SK-N-SH treated with all-trans-retinoic acid at 6 μM for 48 hours (cell line): ENCODE results near the gene SPATS2L.

Experiments used
- ARNTL ChIP-seq: fragments of 450-650 bp; formaldehyde crosslinking; IDR thresholded peaks from 2 replicates; pipeline ENCODE4 v1.5.0; 2020; ENCODE audit warnings: low read depth, mild to moderate bottlenecking, moderate library complexity, borderline replicate concordance
- CSDC2 ChIP-seq: fragments of 250-450 bp; sonication (Bioruptor Pico); IDR thresholded peaks from 2 replicates; pipeline ENCODE4 v1.5.0; 2020; ENCODE audit warnings: mild to moderate bottlenecking, moderate library complexity
- SNAI2 ChIP-seq: fragments of 250-450 bp; sonication (Bioruptor Pico); IDR thresholded peaks from 2 replicates; pipeline ENCODE4 v1.5.0; 2020; ENCODE audit warnings: mild to moderate bottlenecking, moderate library complexity
- TCF4 ChIP-seq: fragments of 250-450 bp; sonication (Bioruptor Pico); IDR thresholded peaks from 2 replicates; pipeline ENCODE4 v1.8.0; 2021; ENCODE audit warnings: mild to moderate bottlenecking, moderate library complexity, borderline replicate concordance
- ZC3H10 ChIP-seq: fragments of 250-450 bp; sonication (Bioruptor Pico); IDR thresholded peaks from 2 replicates; pipeline ENCODE4 v1.5.1; 2021; ENCODE audit warnings: mild to moderate bottlenecking, moderate library complexity
- ZFP3 ChIP-seq: fragments of 250-450 bp; sonication (Bioruptor Pico); IDR thresholded peaks from 2 replicates; pipeline ENCODE4 v1.5.0; 2020; ENCODE audit warnings: mild to moderate bottlenecking, moderate library complexity
- ZFP30 ChIP-seq: fragments of 450-650 bp; formaldehyde crosslinking; IDR thresholded peaks from 2 replicates; pipeline ENCODE4 v1.5.0; 2022; ENCODE audit warnings: mild to moderate bottlenecking, moderate library complexity
- TF ChIP-seq, protein P1 (sequence below): fragments of 250-450 bp; sonication (Bioruptor Pico); IDR thresholded peaks from 2 replicates; pipeline ENCODE4 v1.8.0; 2020; ENCODE audit warnings: mild to moderate bottlenecking, moderate library complexity, borderline replicate concordance

DNA sequence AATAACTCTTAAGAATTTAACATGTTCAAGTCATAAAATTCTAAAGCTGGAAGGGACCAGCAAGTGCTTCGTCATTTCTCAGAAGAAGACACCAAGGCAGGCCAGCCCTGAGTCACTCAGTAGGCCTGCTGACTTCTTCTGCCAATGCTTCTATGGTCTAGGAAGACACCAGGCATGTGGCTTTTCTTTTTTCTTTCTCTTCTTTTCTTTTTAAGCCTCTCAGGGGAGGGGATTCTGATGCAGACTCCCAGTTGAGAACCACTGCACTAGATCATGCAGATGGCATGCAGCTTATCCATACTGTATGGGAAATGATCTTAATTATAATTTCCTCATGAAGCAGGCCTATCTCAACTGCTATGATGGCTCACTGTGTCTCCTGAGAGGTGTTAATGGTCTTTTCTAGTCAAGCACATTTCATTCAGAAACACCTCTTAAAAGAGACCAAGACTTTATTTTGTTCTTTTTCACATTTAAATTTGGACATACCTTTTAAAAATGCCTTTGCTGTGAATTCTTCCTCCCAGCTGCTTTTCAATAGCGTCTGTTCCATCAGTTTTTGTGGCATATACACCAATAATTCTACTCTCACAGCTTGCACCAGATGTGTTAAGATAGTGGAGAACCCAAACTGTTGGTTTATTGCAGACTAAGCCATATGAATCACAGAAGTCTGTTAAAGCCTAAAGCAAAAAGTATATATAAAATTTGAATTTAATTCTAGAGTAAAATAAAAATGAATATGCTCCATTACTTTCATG is 192.1 kb downstream of the SPATS2L start:
- no peak for TF ChIP-seq ZFP30 (CRISPR knock-in tag)
- TF ChIP-seq TCF4 (CRISPR knock-in tag): no peak
- TF ChIP-seq CSDC2 (CRISPR knock-in tag): no peak
- TF ChIP-seq ZFP3 (CRISPR knock-in tag): no peak
- no peak for TF ChIP-seq ARNTL (CRISPR knock-in tag)
- no peak for TF ChIP-seq ZC3H10 (CRISPR knock-in tag)
- TF ChIP-seq SNAI2 (CRISPR knock-in tag): no peak
- TF ChIP-seq, protein P1, sequence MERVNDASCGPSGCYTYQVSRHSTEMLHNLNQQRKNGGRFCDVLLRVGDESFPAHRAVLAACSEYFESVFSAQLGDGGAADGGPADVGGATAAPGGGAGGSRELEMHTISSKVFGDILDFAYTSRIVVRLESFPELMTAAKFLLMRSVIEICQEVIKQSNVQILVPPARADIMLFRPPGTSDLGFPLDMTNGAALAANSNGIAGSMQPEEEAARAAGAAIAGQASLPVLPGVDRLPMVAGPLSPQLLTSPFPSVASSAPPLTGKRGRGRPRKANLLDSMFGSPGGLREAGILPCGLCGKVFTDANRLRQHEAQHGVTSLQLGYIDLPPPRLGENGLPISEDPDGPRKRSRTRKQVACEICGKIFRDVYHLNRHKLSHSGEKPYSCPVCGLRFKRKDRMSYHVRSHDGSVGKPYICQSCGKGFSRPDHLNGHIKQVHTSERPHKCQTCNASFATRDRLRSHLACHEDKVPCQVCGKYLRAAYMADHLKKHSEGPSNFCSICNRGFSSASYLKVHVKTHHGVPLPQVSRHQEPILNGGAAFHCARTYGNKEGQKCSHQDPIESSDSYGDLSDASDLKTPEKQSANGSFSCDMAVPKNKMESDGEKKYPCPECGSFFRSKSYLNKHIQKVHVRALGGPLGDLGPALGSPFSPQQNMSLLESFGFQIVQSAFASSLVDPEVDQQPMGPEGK: no peak
